Spleen (tissue), 7 donors: ENCODE measurements around the gene PNMA8B.

Source experiments
- POLR2A ChIP-seq, 3 donors: fragments of 450-650 bp; IDR thresholded peaks; one replicate each; pipeline ENCODE4 v1.5.1; 2017; ENCODE audit warnings: antibody characterized with exemption in 3 of 3, mild to moderate bottlenecking in 1 of 3
- POLR2AphosphoS5 ChIP-seq, 3 donors: sonication (generic); formaldehyde crosslinking; IDR thresholded peaks; one replicate each; pipeline ENCODE4 v1.5.1; 2017; ENCODE audit warnings: antibody characterized with exemption in 3 of 3
- TF ChIP-seq, protein P1 (sequence below), 11 experiments: fragments of 200-600 bp in 7 of 11; fragments of 450-650 bp in 4 of 11; sonication (generic) in 4 of 11; IDR thresholded peaks in 8 of 11; conservative IDR thresholded peaks in 3 of 11; 1 replicate in 7 of 11; 2 replicates in 4 of 11; pipeline versions ENCODE4 v1.4.0 to v1.8.0; 2016 to 2021; ENCODE audit warnings: antibody characterized with exemption in 11 of 11, inconsistent platforms in 4 of 11, mild to moderate bottlenecking in 1 of 11
- donor health status: DM: no; HTN: no; CAD: no; lungs with moderate emphysema.
- donor health status: DM: no; HTN: no; CAD: no.
- donor health status: DM: no; HTN: no; CAD: no.

GRCh38 chr19:46488551-46488950 is 7.1 kb downstream of the PNMA8B start:
- TF ChIP-seq, protein P1, sequence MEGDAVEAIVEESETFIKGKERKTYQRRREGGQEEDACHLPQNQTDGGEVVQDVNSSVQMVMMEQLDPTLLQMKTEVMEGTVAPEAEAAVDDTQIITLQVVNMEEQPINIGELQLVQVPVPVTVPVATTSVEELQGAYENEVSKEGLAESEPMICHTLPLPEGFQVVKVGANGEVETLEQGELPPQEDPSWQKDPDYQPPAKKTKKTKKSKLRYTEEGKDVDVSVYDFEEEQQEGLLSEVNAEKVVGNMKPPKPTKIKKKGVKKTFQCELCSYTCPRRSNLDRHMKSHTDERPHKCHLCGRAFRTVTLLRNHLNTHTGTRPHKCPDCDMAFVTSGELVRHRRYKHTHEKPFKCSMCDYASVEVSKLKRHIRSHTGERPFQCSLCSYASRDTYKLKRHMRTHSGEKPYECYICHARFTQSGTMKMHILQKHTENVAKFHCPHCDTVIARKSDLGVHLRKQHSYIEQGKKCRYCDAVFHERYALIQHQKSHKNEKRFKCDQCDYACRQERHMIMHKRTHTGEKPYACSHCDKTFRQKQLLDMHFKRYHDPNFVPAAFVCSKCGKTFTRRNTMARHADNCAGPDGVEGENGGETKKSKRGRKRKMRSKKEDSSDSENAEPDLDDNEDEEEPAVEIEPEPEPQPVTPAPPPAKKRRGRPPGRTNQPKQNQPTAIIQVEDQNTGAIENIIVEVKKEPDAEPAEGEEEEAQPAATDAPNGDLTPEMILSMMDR (IDR thresholded peaks at IDR 0.05 in 8 of 11, conservative IDR thresholded peaks at IDR 0.05 in 3 of 11), result no peak
- no peak for TF ChIP-seq POLR2A (IDR thresholded peaks at IDR 0.05)
- no peak for TF ChIP-seq POLR2AphosphoS5 (IDR thresholded peaks at IDR 0.05)
